Adrenal gland (tissue), 12 donors: ENCODE data around the gene DCC. TPM values are rescaled to one million over a fixed set of nuclear protein-coding genes. Genes with fewer than 3 reads are reported as not detected.

Experiments used
- DNase-seq, 7 donors: peaks; one replicate each; pipeline ENCODE4 v3.0.0-alpha.2; 2019 to 2020
- H3K27ac ChIP-seq, 5 donors: fragments of 200-600 bp; sonication (generic) in 4 of 5; 1 replicate in 3 of 5; 2 replicates in 2 of 5; pipeline versions ENCODE4 v1.5.1 to v1.8.0; 2016 to 2020; ENCODE audit warnings: mild to moderate bottlenecking in 1 of 5
- H3K27me3 ChIP-seq: fragments of 200-600 bp; 2 replicates; pipeline ENCODE4 v1.8.0; 2021
- H3K36me3 ChIP-seq, 2 donors: fragments of 200-600 bp; replicated peaks in 1 of 2; 1 replicate in 1 of 2; 2 replicates in 1 of 2; pipeline versions ENCODE4 v1.5.1 to v1.8.0; 2018 to 2022
- H3K4me1 ChIP-seq, 2 donors: fragments of 200-600 bp; replicated peaks in 1 of 2; 1 replicate in 1 of 2; 2 replicates in 1 of 2; pipeline versions ENCODE4 v1.5.1 to v1.8.0; 2018 to 2021
- H3K4me3 ChIP-seq, 4 donors: fragments of 200-600 bp; sonication (generic) in 3 of 4; one replicate each; pipeline ENCODE4 v1.5.1; 2016 to 2018
- H3K9me3 ChIP-seq, 3 donors: fragments of 200-600 bp; sonication (generic) in 1 of 3; replicated peaks in 1 of 3; 1 replicate in 2 of 3; 2 replicates in 1 of 3; pipeline versions ENCODE4 v1.5.1 to v1.8.0; 2016 to 2021
- POLR2A ChIP-seq, 2 donors: fragments of 450-650 bp; IDR thresholded peaks; one replicate each; pipeline ENCODE4 v1.6.1; 2017; ENCODE audit warnings: antibody characterized with exemption in 2 of 2, mild to moderate bottlenecking in 2 of 2, moderate library complexity in 1 of 2
- WGBS, 4 donors: extraction: QIAGEN DNeasy Blood & Tissue Kit in 2 of 4; methylation state at CpG; one replicate each; pipeline versions ENCODE4 v1.1.5 to v1.1.7; 2013 to 2017; 5-methylcytosine and 5-hydroxymethylcytosine counted together
- intact Hi-C, 2 donors: fragments of 100-400 bp; cut with DNase I; formaldehyde crosslinking; loops; one replicate each; pipeline versions ENCODE4 v1.14.1 to v1.15.0; 2022 to 2023
- polyA plus RNA-seq, 3 donors: library from polyadenylated mRNA; stranded (reverse); fragments of 200-250 nt in 2 of 3; fragments of 350-450 nt in 1 of 3; fragmentation: Illumina TruSeq in 1 of 3; extraction: RNeasy Lipid Tissue Mini Kit (QIAGEN cat#74804) in 1 of 3; gene quantifications; one replicate each; pipeline ENCODE4 v1.2.3, GENCODE V29; 2013 to 2014
- total RNA-seq, 9 donors: library from RNA; depleted of rRNA in 4 of 9; stranded (reverse); fragments of >200 nt in 4 of 9; fragments of 120-200 nt in 1 of 9; fragmentation: NEBNext Ultra II Directional in 1 of 9; extraction: Animal tissue kit (Norgen Biotek cat#: 25700) in 1 of 9; gene quantifications; one replicate each; pipeline versions ENCODE4 v1.1.0 to v1.2.4, GENCODE V29; 2013 to 2023
- TF ChIP-seq, protein P1 (sequence below), 6 experiments: fragments of 450-650 bp in 4 of 6; fragments of 200-600 bp in 2 of 6; sonication (generic) in 1 of 6; IDR thresholded peaks; 1 replicate in 5 of 6; 2 replicates in 1 of 6; pipeline versions ENCODE4 v1.5.1 to v1.8.0; 2016 to 2021; ENCODE audit warnings: antibody characterized with exemption in 6 of 6, mild to moderate bottlenecking in 2 of 6, moderate library complexity in 1 of 6
- donor health status: healthy with polysubstance abuse.
- donor health status: Bipolar disorder and iron deficiency.
- donor health status: DM: yes; HTN: yes; CAD: no.
- donor health status: DM: no; HTN: no; CAD: no.
- donor health status: DM: no; HTN: no; CAD: no.
- donor health status: DM: yes; HTN: yes; CAD: no.

The DCC gene
- total and polyA plus RNA-seq, 12 donors = 0.33 to 3.5 (median 1.1) TPM; not detected in 1

DNA sequence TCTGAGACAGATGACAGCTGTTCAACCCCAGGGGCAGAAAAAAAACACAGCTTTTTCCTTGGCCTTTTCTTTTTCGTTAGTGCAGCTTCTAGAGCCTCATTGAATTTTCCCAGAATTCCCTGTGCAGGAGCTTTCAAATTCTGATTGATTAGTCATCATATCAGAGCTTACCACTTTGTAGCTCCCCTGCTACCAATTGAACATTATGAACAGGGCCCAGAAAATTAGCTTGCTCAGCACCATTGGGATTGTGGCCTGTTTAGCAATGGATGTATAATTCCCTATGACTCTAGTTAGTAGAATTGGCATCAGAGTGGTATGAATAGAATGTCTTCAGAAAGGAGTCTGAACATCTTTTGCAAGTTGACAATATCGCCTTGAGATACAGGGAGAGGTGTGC, 631.1 kb downstream of the DCC start:
- TF ChIP-seq, protein P1, sequence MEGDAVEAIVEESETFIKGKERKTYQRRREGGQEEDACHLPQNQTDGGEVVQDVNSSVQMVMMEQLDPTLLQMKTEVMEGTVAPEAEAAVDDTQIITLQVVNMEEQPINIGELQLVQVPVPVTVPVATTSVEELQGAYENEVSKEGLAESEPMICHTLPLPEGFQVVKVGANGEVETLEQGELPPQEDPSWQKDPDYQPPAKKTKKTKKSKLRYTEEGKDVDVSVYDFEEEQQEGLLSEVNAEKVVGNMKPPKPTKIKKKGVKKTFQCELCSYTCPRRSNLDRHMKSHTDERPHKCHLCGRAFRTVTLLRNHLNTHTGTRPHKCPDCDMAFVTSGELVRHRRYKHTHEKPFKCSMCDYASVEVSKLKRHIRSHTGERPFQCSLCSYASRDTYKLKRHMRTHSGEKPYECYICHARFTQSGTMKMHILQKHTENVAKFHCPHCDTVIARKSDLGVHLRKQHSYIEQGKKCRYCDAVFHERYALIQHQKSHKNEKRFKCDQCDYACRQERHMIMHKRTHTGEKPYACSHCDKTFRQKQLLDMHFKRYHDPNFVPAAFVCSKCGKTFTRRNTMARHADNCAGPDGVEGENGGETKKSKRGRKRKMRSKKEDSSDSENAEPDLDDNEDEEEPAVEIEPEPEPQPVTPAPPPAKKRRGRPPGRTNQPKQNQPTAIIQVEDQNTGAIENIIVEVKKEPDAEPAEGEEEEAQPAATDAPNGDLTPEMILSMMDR (IDR thresholded peaks at IDR 0.05) = no peak
- TF ChIP-seq POLR2A (IDR thresholded peaks at IDR 0.05) = no peak
- intact Hi-C loops = no loop called here
- DNase-seq = no peak
- H3K4me3 ChIP-seq = no peak overlapping the region
- H3K9me3 ChIP-seq = no peaks in the 10 kb centered on the region
- no peaks in the 10 kb centered on the region for H3K36me3 ChIP-seq
- 68 to 73% (median 72%) methylated on average over 2 of the region's 2 CpGs for WGBS, 4 donors
- no peak overlapping the region for H3K27ac ChIP-seq
- no peaks in the 10 kb centered on the region for H3K4me1 ChIP-seq
- H3K27me3 ChIP-seq = no peaks in the 10 kb centered on the region

DNA sequence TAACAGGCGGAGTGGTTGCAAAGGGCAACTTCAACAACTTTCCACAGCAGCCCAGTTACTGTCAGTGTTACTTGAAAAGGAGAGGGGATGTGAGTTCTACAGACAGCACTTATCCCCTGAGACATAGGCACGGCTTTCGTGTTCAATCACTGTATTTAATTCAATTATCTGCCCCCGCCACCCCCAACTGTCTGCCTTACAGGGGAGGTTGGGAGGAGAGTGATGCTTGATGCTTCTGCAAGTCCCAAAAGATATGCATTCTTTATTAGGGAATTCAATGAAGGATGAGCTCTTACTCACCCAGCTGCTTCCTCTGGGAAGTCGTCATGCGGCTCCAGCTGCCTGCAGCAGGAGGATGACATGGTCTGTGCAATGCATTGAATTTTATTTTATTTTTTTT, 639.9 kb downstream of the DCC start:
- Histone ChIP-seq H3K9me3 (no peaks in the 10 kb centered on the region), H3K4me1 (no peaks in the 10 kb centered on the region), H3K4me3 (no peak overlapping the region), H3K27ac (no peak overlapping the region), H3K27me3 (no peaks in the 10 kb centered on the region), H3K36me3 (no peaks in the 10 kb centered on the region)
- 50 to 63% (median 61%) methylated on average over 6 of the region's 6 CpGs for WGBS, 4 donors
- DNase-seq = no peak
- TF ChIP-seq, protein P1 (IDR thresholded peaks at IDR 0.05) = no peak
- TF ChIP-seq POLR2A (IDR thresholded peaks at IDR 0.05) = no peak
- intact Hi-C loops = no loop called here

GRCh38 chr18:52991246-52991645, 651.2 kb downstream of the DCC start:
- Histone ChIP-seq H3K4me1 (no peaks in the 10 kb centered on the region), H3K36me3 (no peaks in the 10 kb centered on the region), H3K27me3 (no peaks in the 10 kb centered on the region), H3K4me3 (no peak overlapping the region), H3K27ac (no peak overlapping the region), H3K9me3 (no peaks in the 10 kb centered on the region)
- no peak for DNase-seq
- WGBS, 4 donors = 50 to 84% (median 56%) methylated on average over 1 of the region's 1 CpG
- TF ChIP-seq, protein P1 (IDR thresholded peaks at IDR 0.05) = no peak
- TF ChIP-seq POLR2A (IDR thresholded peaks at IDR 0.05) = no peak
- intact Hi-C loops = no loop called here

GRCh38 chr18:52992041-52992440, 652.0 kb downstream of the DCC start:
- Histone ChIP-seq H3K27me3 (no peaks in the 10 kb centered on the region), H3K36me3 (no peaks in the 10 kb centered on the region), H3K4me1 (no peaks in the 10 kb centered on the region), H3K9me3 (no peaks in the 10 kb centered on the region), H3K4me3 (no peak overlapping the region), H3K27ac (no peak overlapping the region)
- no peak for TF ChIP-seq POLR2A (IDR thresholded peaks at IDR 0.05)
- 42 to 57% (median 53%) methylated on average over 6 of the region's 6 CpGs for WGBS, 4 donors
- intact Hi-C loops = no loop called here
- no peak for DNase-seq

- intact Hi-C loops = no loop called here
- Histone ChIP-seq H3K4me1 (no peaks in the 10 kb centered on the region), H3K27me3 (no peaks in the 10 kb centered on the region), H3K27ac (no peak overlapping the region), H3K9me3 (no peaks in the 10 kb centered on the region), H3K36me3 (no peaks in the 10 kb centered on the region), H3K4me3 (no peak overlapping the region)
- whole genome bisulfite sequencing, 4 donors = 77 to 87% (median 84%) methylated on average over 4 of the region's 4 CpGs
- TF ChIP-seq POLR2A (IDR thresholded peaks at IDR 0.05) = no peak
- TF ChIP-seq, protein P1 (IDR thresholded peaks at IDR 0.05) = no peak
- no peak for DNase-seq
Observed at GRCh38 chr18:52995875-52996274, 655.9 kb downstream of the DCC start.
